Lung (tissue), 12 donors: ENCODE measurements around the gene DENND1A. TPM values are rescaled to one million over a fixed set of nuclear protein-coding genes. Genes with fewer than 3 reads are reported as not detected.
"Not testable (repeated sequence)": the region's sequence is repeated elsewhere in the genome, so short reads cannot be mapped to it uniquely, and the experiment has no call there.

ENCODE experiments used
- ATAC-seq: fragments of 200-7000 bp; cut with Tn5 transposase; one replicate; pipeline ENCODE4 v1.9.1; 2020; ENCODE audit warnings: moderate number of reproducible peaks; ENCODE audit not compliant: insufficient read depth, low FRiP score
- DNase-seq, 3 donors: peaks; one replicate each; pipeline ENCODE4 v3.0.0-alpha.2; 2013 to 2017
- H3K27ac ChIP-seq, 2 donors: one replicate each; pipeline ENCODE4 v1.5.1; 2013; ENCODE audit warnings: mild to moderate bottlenecking in 2 of 2, moderate library complexity in 2 of 2, control low read depth in 1 of 2, inconsistent platforms in 1 of 2, low read depth in 1 of 2, low read length in 1 of 2
- H3K27me3 ChIP-seq, 3 donors: one replicate each; pipeline ENCODE4 v1.5.1; 2013; ENCODE audit warnings: low read length in 2 of 3; ENCODE audit not compliant: control insufficient read depth in 3 of 3, insufficient read depth in 3 of 3
- H3K36me3 ChIP-seq, 4 donors: one replicate each; pipeline ENCODE4 v1.5.1; 2013; ENCODE audit warnings: low read length in 4 of 4, mild to moderate bottlenecking in 1 of 4, moderate library complexity in 1 of 4; ENCODE audit not compliant: control insufficient read depth in 4 of 4, insufficient read depth in 4 of 4
- H3K4me1 ChIP-seq, 5 donors: one replicate each; pipeline ENCODE4 v1.5.1; 2013; ENCODE audit warnings: low read length in 5 of 5, mild to moderate bottlenecking in 2 of 5, moderate library complexity in 1 of 5; ENCODE audit not compliant: control insufficient read depth in 5 of 5, insufficient read depth in 5 of 5
- H3K4me3 ChIP-seq: one replicate; pipeline ENCODE4 v1.5.1; 2013; ENCODE audit warnings: mild to moderate bottlenecking, control low read depth, moderate library complexity
- H3K9ac ChIP-seq, 2 donors: one replicate each; pipeline ENCODE4 v1.5.1; 2013; ENCODE audit warnings: low read length in 2 of 2, control low read depth in 1 of 2; ENCODE audit not compliant: insufficient read depth in 1 of 2
- H3K9me3 ChIP-seq, 4 donors: one replicate each; pipeline ENCODE4 v1.5.1; 2013; ENCODE audit warnings: low read length in 3 of 4, mild to moderate bottlenecking in 1 of 4, moderate library complexity in 1 of 4; ENCODE audit not compliant: control insufficient read depth in 4 of 4, insufficient read depth in 3 of 4
- CTCF ChIP-seq: IDR thresholded peaks from 2 replicates; pipeline ENCODE4 v1.5.1; 2012; ENCODE audit warnings: mild to moderate bottlenecking; ENCODE audit errors: control extremely low read depth, extremely low read depth
- WGBS, 2 donors: extraction: QIAGEN DNeasy Blood & Tissue Kit; methylation state at CpG; one replicate each; pipeline ENCODE4 v1.1.7; 2013; 5-methylcytosine and 5-hydroxymethylcytosine counted together
- polyA plus RNA-seq, 2 donors: library from polyadenylated mRNA; stranded (reverse); fragments of 200-250 nt; gene quantifications; one replicate each; pipeline ENCODE4 v1.2.1, GENCODE V29; 2013
- total RNA-seq, 2 donors: library from RNA; depleted of rRNA in 1 of 2; stranded (reverse); fragments of >200 nt in 1 of 2; gene quantifications; one replicate each; pipeline ENCODE4 v1.2.1, GENCODE V29; 2014 to 2021
- donor health status: control.
- donor health status: control.
- donor health status: Bipolar disorder and iron deficiency.
- donor health status: healthy.
- donor health status: DM: yes; HTN: yes; CAD: no.

The DENND1A gene
- total and polyA plus RNA-seq, 4 donors, result 5.7 to 29.8 (median 14.5) TPM

- Histone ChIP-seq H3K36me3 (peaks cover 0 to 14% (median 3%) of the 10 kb centered on the region in 4 donors), H3K4me3 (no peak overlapping the region), H3K27me3 (no peaks in the 10 kb centered on the region), H3K27ac (no peak overlapping the region), H3K9ac (no peak overlapping the region), H3K9me3 (no peaks in the 10 kb centered on the region), H3K4me1 (peaks cover 0 to 11% (median 0%) of the 10 kb centered on the region in 5 donors)
- DNase-seq, result no peak
- ATAC-seq, result no peak
- TF ChIP-seq CTCF, result no peak
- WGBS, 2 donors, result 92 to 93% methylated on average over 9 of the region's 9 CpGs
These were observed 495.2 kb downstream of the DENND1A start for GRCh38 chr9:123434619-123435240.

GRCh38 chr9:123432331-123433236 lies 497.3 kb downstream of the DENND1A start:
- TF ChIP-seq CTCF, result no peak
- Histone ChIP-seq H3K9me3 (no peaks in the 10 kb centered on the region), H3K9ac (no peak overlapping the region), H3K36me3 (peaks cover 0 to 14% (median 1%) of the 10 kb centered on the region in 4 donors), H3K27me3 (no peaks in the 10 kb centered on the region), H3K27ac (no peak overlapping the region), H3K4me3 (no peak overlapping the region), H3K4me1 (no peaks in the 10 kb centered on the region)
- ATAC-seq (no peak), DNase-seq (no peak)
- WGBS, 2 donors, result 97 to 98% methylated on average over 22 of the region's 22 CpGs

GRCh38 chr9:123431581-123431980 lies 498.3 kb downstream of the DENND1A start:
- 89 to 92% methylated on average over 2 of the region's 2 CpGs for WGBS, 2 donors
- Histone ChIP-seq H3K27ac (no peak overlapping the region), H3K9me3 (no peaks in the 10 kb centered on the region), H3K4me1 (no peaks in the 10 kb centered on the region), H3K4me3 (no peak overlapping the region), H3K9ac (no peak overlapping the region), H3K27me3 (no peaks in the 10 kb centered on the region), H3K36me3 (peaks cover 0 to 14% (median 1%) of the 10 kb centered on the region in 4 donors)
- TF ChIP-seq CTCF, result no peak
- no peak for DNase-seq
- no peak for ATAC-seq

- H3K36me3 ChIP-seq, H3K9me3 ChIP-seq, ATAC-seq, H3K9ac ChIP-seq, H3K27ac ChIP-seq, H3K4me3 ChIP-seq, DNase-seq, H3K27me3 ChIP-seq, H3K4me1 ChIP-seq: not testable (repeated sequence)
- 34 to 53% methylated on average over 1 of the region's 1 CpG for WGBS, 2 donors
These were observed 501.5 kb downstream of the DENND1A start for GRCh38 chr9:123428450-123428849.
